Ascending aorta (tissue), 2 donors: Measurements from ENCODE around the gene PCDHA1. TPM values are rescaled to one million over a fixed set of nuclear protein-coding genes. Genes with fewer than 3 reads are reported as not detected.
A peak's percentile ranks its signal among the peaks of the same experiment; 100 is the strongest.
"Not testable (repeated sequence)": the region's sequence is repeated elsewhere in the genome, so short reads cannot be mapped to it uniquely, and the experiment has no call there.

Experiments used
- DNase-seq, 2 donors: peaks; one replicate each; pipeline ENCODE4 v3.0.0-alpha.2; 2019; ENCODE audit warnings: low spot score in 2 of 2
- H3K27ac ChIP-seq, 2 donors: fragments of 200-600 bp; sonication (generic); one replicate each; pipeline ENCODE4 v1.5.1; 2016 to 2017; ENCODE audit warnings: mild to moderate bottlenecking in 1 of 2
- H3K27me3 ChIP-seq: fragments of 200-600 bp; sonication (generic); one replicate; pipeline ENCODE4 v1.5.1; 2017
- H3K36me3 ChIP-seq, 2 donors: fragments of 200-600 bp; sonication (generic); one replicate each; pipeline ENCODE4 v1.5.1; 2016
- H3K4me1 ChIP-seq, 2 donors: fragments of 200-600 bp; sonication (generic); one replicate each; pipeline ENCODE4 v1.5.1; 2016 to 2017; ENCODE audit warnings: mild to moderate bottlenecking in 1 of 2
- H3K4me3 ChIP-seq, 2 donors: fragments of 200-600 bp; sonication (generic); one replicate each; pipeline ENCODE4 v1.5.1; 2016 to 2017; ENCODE audit warnings: mild to moderate bottlenecking in 1 of 2
- H3K9me3 ChIP-seq, 2 donors: fragments of 200-600 bp; sonication (generic); one replicate each; pipeline ENCODE4 v1.5.1; 2016
- CTCF ChIP-seq, 3 experiments: fragments of 200-600 bp in 2 of 3; fragments of 450-650 bp in 1 of 3; sonication (generic) in 2 of 3; IDR thresholded peaks; one replicate each; pipeline ENCODE4 v1.5.1; 2016 to 2019; ENCODE audit warnings: antibody characterized with exemption in 3 of 3, mild to moderate bottlenecking in 1 of 3, moderate library complexity in 1 of 3
- intact Hi-C: fragments of 100-400 bp; cut with DNase I; formaldehyde crosslinking; loops from one replicate; pipeline ENCODE4 v1.15.1; 2023
- total RNA-seq: library from RNA; depleted of rRNA; stranded (reverse); fragments of >200 nt; gene quantifications from one replicate; pipeline ENCODE4 v1.1.0, GENCODE V29; 2016

Gene PCDHA1
- total RNA-seq, 1 donor from 2014 or later: not detected

DNA sequence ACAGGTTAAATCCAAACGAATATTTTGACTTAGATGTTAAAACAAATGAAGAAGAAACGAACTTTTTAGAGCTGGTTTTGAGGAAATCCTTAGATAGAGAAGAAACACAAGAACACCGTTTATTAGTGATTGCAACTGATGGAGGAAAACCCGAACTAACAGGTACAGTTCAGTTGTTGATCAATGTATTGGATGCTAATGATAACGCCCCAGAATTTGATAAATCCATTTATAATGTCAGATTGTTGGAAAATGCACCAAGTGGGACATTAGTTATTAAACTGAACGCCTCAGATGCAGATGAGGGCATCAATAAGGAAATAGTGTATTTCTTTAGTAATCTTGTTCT is 36.3 kb downstream of the PCDHA1 start:
- no peak overlapping the region for H3K27ac ChIP-seq
- H3K4me3 ChIP-seq: no peak overlapping the region
- no peak for DNase-seq
- no peak for TF ChIP-seq CTCF (IDR thresholded peaks at IDR 0.05)
- intact Hi-C loops: no loop called here
- H3K9me3 ChIP-seq: peaks cover 10 to 40% of the 10 kb centered on the region in 2 donors
- no peaks in the 10 kb centered on the region for H3K4me1 ChIP-seq
- no peaks in the 10 kb centered on the region for H3K36me3 ChIP-seq
- no peaks in the 10 kb centered on the region for H3K27me3 ChIP-seq

DNA sequence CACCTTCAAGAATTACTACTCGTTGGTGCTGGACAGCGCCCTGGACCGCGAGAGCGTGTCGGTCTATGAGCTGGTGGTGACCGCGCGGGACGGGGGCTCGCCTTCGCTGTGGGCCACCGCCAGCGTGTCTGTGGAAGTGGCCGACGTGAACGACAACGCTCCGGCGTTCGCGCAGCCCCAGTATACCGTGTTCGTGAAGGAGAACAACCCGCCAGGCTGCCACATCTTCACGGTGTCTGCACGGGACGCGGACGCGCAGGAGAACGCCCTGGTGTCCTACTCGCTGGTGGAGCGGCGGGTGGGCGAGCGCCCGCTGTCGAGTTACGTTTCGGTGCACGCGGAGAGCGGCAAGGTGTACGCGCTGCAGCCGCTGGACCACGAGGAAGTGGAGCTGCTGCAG is 37.0 kb downstream of the PCDHA1 start:
- H3K36me3 ChIP-seq, H3K27me3 ChIP-seq, DNase-seq, H3K4me1 ChIP-seq, H3K4me3 ChIP-seq, H3K27ac ChIP-seq, intact Hi-C loops: not testable (repeated sequence)
- peaks cover 12 to 40% of the 10 kb centered on the region in 2 donors for H3K9me3 ChIP-seq

GRCh38 chr5:140823475-140823874 is 37.5 kb downstream of the PCDHA1 start:
- H3K27me3 ChIP-seq: no peaks in the 10 kb centered on the region
- no peak for DNase-seq
- no peak overlapping the region for H3K4me3 ChIP-seq
- no peak for TF ChIP-seq CTCF (IDR thresholded peaks at IDR 0.05)
- H3K9me3 ChIP-seq: peaks cover 17 to 43% of the 10 kb centered on the region in 2 donors
- intact Hi-C loops: no loop called here
- no peaks in the 10 kb centered on the region for H3K36me3 ChIP-seq
- H3K27ac ChIP-seq: no peak overlapping the region
- H3K4me1 ChIP-seq: no peaks in the 10 kb centered on the region

- no peaks in the 10 kb centered on the region for H3K27me3 ChIP-seq
- TF ChIP-seq CTCF (IDR thresholded peaks at IDR 0.05): peak in 1 of 3 experiments; percentile 6
- no peaks in the 10 kb centered on the region for H3K36me3 ChIP-seq
- H3K27ac ChIP-seq: no peak within 1 kb of the TSS
- H3K9me3 ChIP-seq: peaks cover 12 to 50% of the 10 kb centered on the region in 2 donors
- no peak for DNase-seq
- intact Hi-C loops: no loop called here
- peak within 1 kb of the TSS in 1 of 2 donors; percentile 22 for H3K4me3 ChIP-seq
- H3K4me1 ChIP-seq: no peaks in the 10 kb centered on the region
Measured at GRCh38 chr5:140827704-140828361, 41.9 kb downstream of the PCDHA1 start, which contains the start of gene PCDHA6. Gene PCDHA6, plus strand, starts transcription at chr5:140827960. Its CDS starts 132 bp downstream, at chr5:140828092.

DNA sequence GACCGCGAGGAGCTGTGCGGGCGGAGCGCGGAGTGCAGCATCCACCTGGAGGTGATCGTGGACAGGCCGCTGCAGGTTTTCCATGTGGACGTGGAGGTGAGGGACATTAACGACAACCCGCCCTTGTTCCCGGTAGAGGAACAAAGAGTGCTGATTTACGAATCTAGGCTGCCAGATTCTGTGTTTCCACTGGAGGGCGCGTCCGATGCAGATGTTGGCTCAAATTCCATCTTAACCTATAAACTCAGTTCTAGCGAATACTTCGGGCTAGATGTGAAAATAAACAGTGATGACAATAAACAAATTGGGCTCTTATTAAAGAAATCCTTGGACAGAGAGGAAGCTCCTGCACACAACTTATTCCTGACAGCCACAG is 42.4 kb downstream of the PCDHA1 start:
- Histone ChIP-seq H3K4me1 (no peaks in the 10 kb centered on the region), H3K27ac (no peak overlapping the region), H3K4me3 (peak overlapping the region in 1 of 2 donors; percentile 22), H3K9me3 (peaks cover 9 to 54% of the 10 kb centered on the region in 2 donors), H3K27me3 (no peaks in the 10 kb centered on the region), H3K36me3 (no peaks in the 10 kb centered on the region)
- TF ChIP-seq CTCF (IDR thresholded peaks at IDR 0.05): no peak
- intact Hi-C loops: no loop called here
- DNase-seq: no peak

DNA sequence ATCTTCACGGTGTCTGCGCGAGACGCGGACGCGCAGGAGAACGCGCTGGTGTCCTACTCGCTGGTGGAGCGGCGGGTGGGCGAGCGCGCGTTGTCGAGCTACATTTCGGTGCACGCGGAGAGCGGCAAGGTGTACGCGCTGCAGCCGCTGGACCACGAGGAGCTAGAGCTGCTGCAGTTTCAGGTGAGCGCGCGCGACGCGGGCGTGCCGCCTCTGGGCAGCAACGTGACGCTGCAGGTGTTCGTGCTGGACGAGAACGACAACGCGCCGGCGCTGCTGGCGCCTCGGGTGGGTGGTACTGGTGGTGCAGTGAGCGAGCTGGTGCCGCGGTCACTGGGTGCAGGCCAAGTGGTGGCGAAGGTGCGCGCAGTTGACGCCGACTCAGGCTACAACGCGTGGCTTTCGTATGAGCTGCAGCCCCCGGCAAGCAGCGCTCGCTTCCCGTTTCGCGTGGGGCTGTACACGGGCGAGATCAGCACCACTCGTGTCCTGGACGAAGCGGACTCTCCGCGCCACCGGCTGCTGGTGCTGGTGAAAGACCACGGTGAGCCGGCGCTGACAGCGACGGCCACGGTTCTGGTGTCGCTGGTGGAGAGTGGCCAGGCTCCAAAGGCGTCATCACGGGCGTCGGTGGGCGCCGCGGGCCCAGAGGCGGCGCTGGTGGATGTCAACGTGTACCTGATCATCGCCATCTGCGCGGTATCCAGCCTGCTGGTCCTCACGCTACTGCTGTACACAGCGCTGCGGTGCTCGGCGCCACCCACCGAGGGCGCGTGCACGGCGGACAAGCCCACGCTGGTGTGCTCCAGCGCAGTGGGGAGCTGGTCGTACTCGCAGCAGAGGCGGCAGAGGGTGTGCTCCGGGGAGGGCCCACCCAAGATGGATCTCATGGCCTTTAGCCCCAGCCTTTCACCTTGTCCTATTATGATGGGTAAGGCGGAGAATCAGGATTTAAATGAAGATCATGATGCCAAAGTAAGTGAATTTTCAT is 43.9 kb downstream of the PCDHA1 start:
- DNase-seq, H3K27me3 ChIP-seq, H3K4me3 ChIP-seq, H3K4me1 ChIP-seq, H3K36me3 ChIP-seq, intact Hi-C loops, H3K27ac ChIP-seq: not testable (repeated sequence)
- peaks cover 9 to 64% of the 10 kb centered on the region in 2 donors for H3K9me3 ChIP-seq
